ENCODE results near the gene TENM3. TPM values are rescaled to one million over a fixed set of nuclear protein-coding genes. Genes with fewer than 3 reads are reported as not detected.

TENM3 gene
- total and polyA plus RNA-seq, 12 donors = 2.6 to 54.4 (median 42.8) TPM

DNA sequence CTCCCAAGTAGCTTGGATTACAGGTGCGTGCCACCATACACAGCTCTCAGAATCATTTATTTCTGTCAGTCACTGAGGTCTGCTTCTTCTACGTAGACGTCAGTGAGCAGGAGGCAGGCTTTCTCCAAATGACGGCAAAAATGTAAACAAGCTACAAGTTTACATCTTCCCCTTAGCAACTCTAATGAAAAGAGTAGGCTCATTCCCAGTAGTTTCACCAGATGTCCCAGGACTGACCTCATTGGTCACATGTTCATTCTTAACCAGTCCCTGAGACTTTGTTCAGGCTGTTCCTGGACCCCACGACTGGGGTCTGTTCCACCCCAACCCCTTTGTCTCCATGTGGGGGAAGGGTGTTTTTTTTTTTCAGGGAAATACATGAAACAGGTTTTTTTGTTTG, 67.1 kb downstream of the TENM3 start:
- no peak for DNase-seq
- H3K9me3 ChIP-seq (replicated peaks in 1 of 3) = peaks cover 0 to 10% (median 9%) of the 10 kb centered on the region in 3 donors
- H3K27ac ChIP-seq = no peak overlapping the region
- H3K36me3 ChIP-seq (replicated peaks in 1 of 2) = no peaks in the 10 kb centered on the region
- no peaks in the 10 kb centered on the region for H3K27me3 ChIP-seq
- TF ChIP-seq POLR2A (IDR thresholded peaks at IDR 0.05) = no peak
- TF ChIP-seq, protein P1, sequence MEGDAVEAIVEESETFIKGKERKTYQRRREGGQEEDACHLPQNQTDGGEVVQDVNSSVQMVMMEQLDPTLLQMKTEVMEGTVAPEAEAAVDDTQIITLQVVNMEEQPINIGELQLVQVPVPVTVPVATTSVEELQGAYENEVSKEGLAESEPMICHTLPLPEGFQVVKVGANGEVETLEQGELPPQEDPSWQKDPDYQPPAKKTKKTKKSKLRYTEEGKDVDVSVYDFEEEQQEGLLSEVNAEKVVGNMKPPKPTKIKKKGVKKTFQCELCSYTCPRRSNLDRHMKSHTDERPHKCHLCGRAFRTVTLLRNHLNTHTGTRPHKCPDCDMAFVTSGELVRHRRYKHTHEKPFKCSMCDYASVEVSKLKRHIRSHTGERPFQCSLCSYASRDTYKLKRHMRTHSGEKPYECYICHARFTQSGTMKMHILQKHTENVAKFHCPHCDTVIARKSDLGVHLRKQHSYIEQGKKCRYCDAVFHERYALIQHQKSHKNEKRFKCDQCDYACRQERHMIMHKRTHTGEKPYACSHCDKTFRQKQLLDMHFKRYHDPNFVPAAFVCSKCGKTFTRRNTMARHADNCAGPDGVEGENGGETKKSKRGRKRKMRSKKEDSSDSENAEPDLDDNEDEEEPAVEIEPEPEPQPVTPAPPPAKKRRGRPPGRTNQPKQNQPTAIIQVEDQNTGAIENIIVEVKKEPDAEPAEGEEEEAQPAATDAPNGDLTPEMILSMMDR (IDR thresholded peaks at IDR 0.05) = no peak
- intact Hi-C loops (cut with DNase I) = no loop called here
- WGBS, 4 donors = 89 to 92% (median 90%) methylated on average over 5 of the region's 5 CpGs
- no peaks in the 10 kb centered on the region for H3K4me1 ChIP-seq (replicated peaks in 1 of 2)
- H3K4me3 ChIP-seq = no peak overlapping the region

DNA sequence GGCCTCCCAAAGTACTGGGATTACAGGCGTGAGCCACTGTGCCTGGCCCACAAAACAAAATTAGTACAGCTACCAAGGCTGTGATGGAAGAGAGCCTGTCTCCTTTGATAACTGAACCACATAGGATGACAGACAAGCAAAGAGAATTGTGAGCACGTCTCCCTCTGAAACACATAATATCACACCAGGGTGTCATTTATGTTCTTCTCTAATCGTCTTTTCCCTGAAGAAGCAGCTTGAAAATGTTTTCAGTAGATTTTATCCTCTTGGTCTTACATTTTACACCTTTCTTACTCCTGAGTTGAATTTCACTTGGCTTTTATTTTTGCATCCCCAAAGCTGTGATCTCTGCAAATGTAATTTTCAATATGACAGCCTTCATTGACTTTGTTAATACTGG, 67.8 kb downstream of the TENM3 start:
- H3K9me3 ChIP-seq (replicated peaks in 1 of 3) = peaks cover 0 to 14% (median 12%) of the 10 kb centered on the region in 3 donors
- no peak for DNase-seq
- no peaks in the 10 kb centered on the region for H3K4me1 ChIP-seq (replicated peaks in 1 of 2)
- no peaks in the 10 kb centered on the region for H3K27me3 ChIP-seq
- no peak overlapping the region for H3K4me3 ChIP-seq
- H3K27ac ChIP-seq = no peak overlapping the region
- 73 to 94% (median 82%) methylated on average over 3 of the region's 3 CpGs for WGBS, 4 donors
- intact Hi-C loops (cut with DNase I) = no loop called here
- TF ChIP-seq, protein P1 (IDR thresholded peaks at IDR 0.05) = no peak
- no peak for TF ChIP-seq POLR2A (IDR thresholded peaks at IDR 0.05)
- H3K36me3 ChIP-seq (replicated peaks in 1 of 2) = no peaks in the 10 kb centered on the region

DNA sequence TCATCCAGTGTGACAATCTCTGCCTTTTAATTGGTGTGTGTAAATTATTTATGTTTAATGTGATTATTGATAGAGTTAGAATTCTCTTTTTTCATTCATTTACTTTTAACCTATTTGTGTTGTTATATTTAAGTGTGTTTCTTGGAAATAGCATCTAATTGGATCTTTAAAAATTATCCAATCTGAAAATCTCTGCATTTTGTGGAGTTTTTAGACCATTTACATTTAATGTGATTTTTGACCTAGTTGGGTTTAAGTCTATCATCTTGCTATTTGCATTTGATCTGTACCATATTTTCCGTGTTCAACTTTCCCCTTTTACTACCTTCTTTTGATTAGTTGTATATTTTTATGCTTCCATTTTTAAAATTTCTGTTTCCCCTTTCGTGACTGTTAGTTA, 71.3 kb downstream of the TENM3 start:
- Histone ChIP-seq H3K9me3 (replicated peaks in 1 of 3) (peaks cover 0 to 14% (median 12%) of the 10 kb centered on the region in 3 donors), H3K4me1 (replicated peaks in 1 of 2) (no peaks in the 10 kb centered on the region), H3K27ac (no peak overlapping the region), H3K4me3 (no peak overlapping the region), H3K27me3 (no peaks in the 10 kb centered on the region), H3K36me3 (replicated peaks in 1 of 2) (no peaks in the 10 kb centered on the region)
- intact Hi-C loops (cut with DNase I) = no loop called here
- TF ChIP-seq, protein P1 (IDR thresholded peaks at IDR 0.05) = no peak
- TF ChIP-seq POLR2A (IDR thresholded peaks at IDR 0.05) = no peak
- WGBS, 4 donors = 81 to 88% (median 86%) methylated on average over 2 of the region's 2 CpGs
- DNase-seq = no peak

DNA sequence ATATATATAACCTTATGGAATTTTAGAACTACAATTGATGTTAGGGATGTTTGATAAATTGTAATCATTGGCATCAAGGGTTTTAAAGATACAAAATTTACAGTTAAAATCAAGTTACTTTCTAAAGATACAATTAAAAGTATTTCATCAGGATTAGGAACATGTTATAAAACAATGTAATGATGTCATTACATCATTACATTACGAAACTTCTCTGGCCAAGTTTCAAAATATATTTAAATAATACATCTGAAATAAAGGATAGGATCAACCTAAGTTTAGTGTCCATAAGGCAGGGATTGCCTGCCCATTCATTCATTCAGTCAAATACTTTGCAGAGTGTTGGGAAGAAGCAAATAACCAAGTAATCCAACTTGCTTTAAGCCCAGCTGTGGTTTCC, 75.1 kb downstream of the TENM3 start:
- DNase-seq = no peak
- TF ChIP-seq, protein P1 (IDR thresholded peaks at IDR 0.05) = no peak
- TF ChIP-seq POLR2A (IDR thresholded peaks at IDR 0.05) = no peak
- Histone ChIP-seq H3K9me3 (replicated peaks in 1 of 3) (peaks cover 0 to 14% (median 12%) of the 10 kb centered on the region in 3 donors), H3K27me3 (no peaks in the 10 kb centered on the region), H3K4me3 (no peak overlapping the region), H3K27ac (no peak overlapping the region), H3K4me1 (replicated peaks in 1 of 2) (no peaks in the 10 kb centered on the region), H3K36me3 (replicated peaks in 1 of 2) (no peaks in the 10 kb centered on the region)
- intact Hi-C loops (cut with DNase I) = no loop called here
- 84 to 88% (median 87%) methylated on average over 1 of the region's 1 CpG for WGBS, 4 donors

Data from adrenal gland (tissue), 12 donors.